Neural progenitor cell (in vitro differentiated cells): ENCODE results near the gene CRIM1.

Experiments
- EZH2 ChIP-seq: fragments of 200-600 bp; sonication (generic); IDR thresholded peaks from 2 replicates; pipeline ENCODE4 v1.6.1; 2017; ENCODE audit warnings: antibody characterized with exemption, mild to moderate bottlenecking, moderate library complexity
- EZH2phosphoT487 ChIP-seq: fragments of 200-600 bp; sonication (generic); IDR thresholded peaks from 2 replicates; pipeline ENCODE4 v1.6.1; 2017; ENCODE audit warnings: antibody characterized with exemption
- TF ChIP-seq, protein P1 (sequence below): fragments of 200-600 bp; sonication (generic); IDR thresholded peaks from 2 replicates; pipeline ENCODE4 v1.5.1; 2017; ENCODE audit warnings: antibody characterized with exemption, mild to moderate bottlenecking

DNA sequence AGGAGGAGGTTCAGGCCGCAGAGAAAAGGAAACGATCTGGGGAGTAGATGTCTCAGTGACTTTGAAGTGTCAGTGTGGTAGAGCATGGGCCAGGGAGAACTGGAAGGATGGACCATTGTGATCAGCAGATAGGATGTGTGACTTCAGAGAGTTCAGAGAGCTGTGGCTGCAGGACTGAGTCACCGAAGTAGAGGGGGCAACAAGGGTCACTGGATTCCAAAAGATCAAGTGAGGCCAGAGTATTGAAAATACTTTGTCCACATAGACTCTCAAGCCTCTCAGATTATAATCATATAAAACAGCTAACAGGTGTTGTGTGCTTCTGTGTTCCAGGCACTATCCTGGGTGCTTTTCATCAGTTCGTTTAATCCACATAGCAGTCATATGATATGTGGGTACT, 99.4 kb downstream of the CRIM1 start:
- TF ChIP-seq, protein P1, sequence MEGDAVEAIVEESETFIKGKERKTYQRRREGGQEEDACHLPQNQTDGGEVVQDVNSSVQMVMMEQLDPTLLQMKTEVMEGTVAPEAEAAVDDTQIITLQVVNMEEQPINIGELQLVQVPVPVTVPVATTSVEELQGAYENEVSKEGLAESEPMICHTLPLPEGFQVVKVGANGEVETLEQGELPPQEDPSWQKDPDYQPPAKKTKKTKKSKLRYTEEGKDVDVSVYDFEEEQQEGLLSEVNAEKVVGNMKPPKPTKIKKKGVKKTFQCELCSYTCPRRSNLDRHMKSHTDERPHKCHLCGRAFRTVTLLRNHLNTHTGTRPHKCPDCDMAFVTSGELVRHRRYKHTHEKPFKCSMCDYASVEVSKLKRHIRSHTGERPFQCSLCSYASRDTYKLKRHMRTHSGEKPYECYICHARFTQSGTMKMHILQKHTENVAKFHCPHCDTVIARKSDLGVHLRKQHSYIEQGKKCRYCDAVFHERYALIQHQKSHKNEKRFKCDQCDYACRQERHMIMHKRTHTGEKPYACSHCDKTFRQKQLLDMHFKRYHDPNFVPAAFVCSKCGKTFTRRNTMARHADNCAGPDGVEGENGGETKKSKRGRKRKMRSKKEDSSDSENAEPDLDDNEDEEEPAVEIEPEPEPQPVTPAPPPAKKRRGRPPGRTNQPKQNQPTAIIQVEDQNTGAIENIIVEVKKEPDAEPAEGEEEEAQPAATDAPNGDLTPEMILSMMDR, result no peak
- TF ChIP-seq EZH2, result no peak
- no peak for TF ChIP-seq EZH2phosphoT487
